K562 (cell line): ENCODE data around the gene ISY1. TPM values are rescaled to one million over a fixed set of nuclear protein-coding genes. Genes with fewer than 3 reads are reported as not detected.

Experiments used
- ATAC-seq: fragments of 200-7000 bp; cut with Tn5 transposase; 3 replicates; pipeline ENCODE4 v1.9.1; 2020; ENCODE audit warnings: moderate library complexity
- BruUV-seq: library from RNA; stranded (reverse); fragments of 400-500 nt; replicated peaks from 2 replicates; lab custom pipeline; 2021; lab: Mats Ljungman, UMichigan
- CTCF ChIA-PET: fragments of 300-600 bp; formaldehyde crosslinking; extraction: SDS; loops from one replicate; lab custom pipeline; 2021; ENCODE audit warnings: low intra/inter-chr PET ratio; lab: Yijun Ruan, JAX
- POLR2A ChIA-PET: fragments of 300-600, 350-650 bp; sonication (Branson Sonifier 250); formaldehyde crosslinking; extraction: SDS; loops from one replicate; lab custom pipeline; 2021; ENCODE audit warnings: antibody characterized with exemption, inconsistent platforms; lab: Yijun Ruan, JAX
- DNase-seq, 4 experiments: peaks; one replicate each; pipeline versions ENCODE4 v3.0.0 to v3.0.0-alpha.2; 2011 to 2018; ENCODE audit warnings: low spot score in 3 of 4, mixed read lengths in 3 of 4; ENCODE audit errors: extremely low read depth in 1 of 4
- FAIRE-seq: peaks from 2 replicates; lab custom pipeline; 2011; peaks lifted over from hg19 to GRCh38; lab: Jason Lieb, UNC
- H2AFZ ChIP-seq: 2 replicates; pipeline ENCODE4 v1.6.0; 2011; ENCODE audit warnings: low read depth, low read length, control low read depth, inconsistent platforms
- H3K27ac ChIP-seq: fragments of 200-600 bp; 3 replicates; pipeline ENCODE4 v1.8.0; 2011; ENCODE audit warnings: low read depth, mild to moderate bottlenecking, control low read depth, inconsistent platforms, low read length, moderate library complexity, mixed read lengths; ENCODE audit errors: extremely low read depth
- H3K27me3 ChIP-seq, 2 experiments: fragments of 300-600 bp in 1 of 2; 2 replicates in 1 of 2; 3 replicates in 1 of 2; pipeline versions ENCODE4 v1.6.0 to v1.8.0; 2011; ENCODE audit warnings: inconsistent platforms in 2 of 2, low read length in 2 of 2, mild to moderate bottlenecking in 1 of 2, mixed read lengths in 1 of 2, moderate library complexity in 1 of 2; ENCODE audit not compliant: control insufficient read depth in 2 of 2, insufficient read depth in 2 of 2
- H3K36me3 ChIP-seq: fragments of 300-600 bp; 3 replicates; pipeline ENCODE4 v1.8.0; 2011; ENCODE audit warnings: mild to moderate bottlenecking, low read length, inconsistent platforms; ENCODE audit not compliant: control insufficient read depth, insufficient read depth
- H3K4me1 ChIP-seq, 2 experiments: fragments of 200-600 bp in 1 of 2; replicated peaks in 1 of 2; 2 replicates in 1 of 2; 3 replicates in 1 of 2; pipeline versions ENCODE4 v1.5.1 to v1.8.0; 2011; ENCODE audit warnings: inconsistent platforms in 2 of 2, low read length in 2 of 2, mild to moderate bottlenecking in 1 of 2, mixed read lengths in 1 of 2, moderate library complexity in 1 of 2; ENCODE audit not compliant: control insufficient read depth in 2 of 2, insufficient read depth in 2 of 2
- H3K4me2 ChIP-seq: 2 replicates; pipeline ENCODE4 v1.6.1; 2011; ENCODE audit warnings: low read length, control low read depth, inconsistent platforms, mixed read lengths; ENCODE audit not compliant: insufficient read depth
- H3K4me3 ChIP-seq: fragments of 200-600 bp; sonication (generic), shearing (Covaris generic); 2 replicates; pipeline ENCODE4 v1.5.1; 2016; ENCODE audit warnings: control low read depth, inconsistent platforms
- H3K79me2 ChIP-seq: fragments of 200-600 bp; 3 replicates; pipeline ENCODE4 v1.8.0; 2011; ENCODE audit warnings: low read length, inconsistent platforms; ENCODE audit not compliant: control insufficient read depth, insufficient read depth
- H3K9ac ChIP-seq, 2 experiments: 2 replicates each; pipeline versions ENCODE4 v1.6.0 to v1.6.1; 2011; ENCODE audit warnings: low read depth in 2 of 2, low read length in 2 of 2, control low read depth in 1 of 2, inconsistent platforms in 1 of 2, mild to moderate bottlenecking in 1 of 2, mixed read lengths in 1 of 2; ENCODE audit not compliant: insufficient read depth in 1 of 2
- H3K9me1 ChIP-seq: one replicate; pipeline ENCODE4 v1.6.0; 2011; ENCODE audit warnings: inconsistent platforms, mild to moderate bottlenecking, low read length, moderate library complexity; ENCODE audit not compliant: control insufficient read depth, insufficient read depth
- H3K9me3 ChIP-seq: replicated peaks from 2 replicates; pipeline ENCODE4 v1.5.1; 2011; ENCODE audit warnings: low read depth, low read length, inconsistent platforms; ENCODE audit not compliant: control insufficient read depth, insufficient read depth
- H4K20me1 ChIP-seq: replicated peaks from 2 replicates; pipeline ENCODE4 v1.6.1; 2011; ENCODE audit warnings: low read length, inconsistent platforms, mixed read lengths; ENCODE audit not compliant: control insufficient read depth, insufficient read depth
- CBFA2T3 ChIP-seq: fragments of 450-650 bp; IDR thresholded peaks from 2 replicates; pipeline ENCODE4 v1.6.1; 2017
- DPF2 ChIP-seq: fragments of 450-650 bp; IDR thresholded peaks from 2 replicates; pipeline ENCODE4 v1.6.1; 2016
- FOXP1 ChIP-seq: sonication (generic); formaldehyde crosslinking; IDR thresholded peaks from 2 replicates; pipeline ENCODE4 v1.8.0; 2022; ENCODE audit warnings: mild to moderate bottlenecking, missing genetic modification reagents
- GABPA ChIP-seq: fragments of 200-800 bp; sonication (Bioruptor generic); conservative IDR thresholded peaks from 2 replicates; pipeline ENCODE4 v1.6.1; 2016; ENCODE audit warnings: low read depth, missing genetic modification characterization, missing compliant biosample characterization
- RCOR1 ChIP-seq, 2 experiments: IDR thresholded peaks; 2 replicates each; pipeline ENCODE4 v1.6.1; 2012; ENCODE audit warnings: low read depth in 2 of 2, low read length in 2 of 2, borderline replicate concordance in 1 of 2, improper control_type of control experiment in 1 of 2
- TCF3 ChIP-seq: sonication (generic); formaldehyde crosslinking; IDR thresholded peaks from 2 replicates; pipeline ENCODE4 v1.4.0; 2020; ENCODE audit warnings: mild to moderate bottlenecking, missing genetic modification reagents
- ZSCAN29 ChIP-seq: fragments of 450-650 bp; IDR thresholded peaks from 2 replicates; pipeline ENCODE4 v1.6.1; 2017
- WGBS: fragments of 100-300 bp; shearing (Covaris generic); methylation state at CpG from one replicate; pipeline ENCODE4 v1.1.6; 2016; ENCODE audit warnings: low coverage, mixed read lengths; ENCODE audit not compliant: insufficient coverage; ENCODE audit errors: missing lambda C conversion rate; 5-methylcytosine and 5-hydroxymethylcytosine counted together
- in situ Hi-C: fragments of 300-500 bp; cut with MboI; formaldehyde crosslinking; loops from 4 replicates; pipeline ENCODE4 v1.15.0; 2018; ENCODE audit warnings: inconsistent platforms, mixed read lengths
- intact Hi-C: fragments of 100-400 bp; cut with micrococcal nuclease; formaldehyde crosslinking; loops from 2 replicates; pipeline ENCODE4 v1.14.2; 2022
- polyA plus RNA-seq, 8 experiments: library from polyadenylated mRNA; depleted of rRNA in 4 of 8; stranded (reverse) in 5 of 8; unstranded in 3 of 8; fragments of >200 nt; fragmentation: Nextera tagmentation in 2 of 8; fragmentation: Illumina TruSeq in 1 of 8; extraction: Ambion mirVana in 2 of 8; extraction: Trizol in 1 of 8; gene quantifications; 2 replicates each; pipeline versions ENCODE4 v1.2.1 to v1.2.3, GENCODE V29; 2011 to 2014; ENCODE audit warnings: inconsistent platforms in 1 of 8, missing spikeins in 1 of 8
- total RNA-seq, 7 experiments: library from RNA; depleted of rRNA in 6 of 7; stranded (reverse); fragments of >200 nt in 6 of 7; fragmentation: Illumina TruSeq in 2 of 7; extraction: Trizol in 2 of 7; gene quantifications; 2 replicates each; pipeline versions ENCODE4 v1.2.1 to v1.2.3, GENCODE V29; 2011 to 2021; ENCODE audit warnings: low replicate concordance in 1 of 7

ISY1 gene
- total and polyA plus RNA-seq, 9 of the 15 experiments (the other 6 are each of a cell fraction or from before 2014, with no cell fraction given) = 23.5 to 50.0 (median 32.9) TPM

DNA sequence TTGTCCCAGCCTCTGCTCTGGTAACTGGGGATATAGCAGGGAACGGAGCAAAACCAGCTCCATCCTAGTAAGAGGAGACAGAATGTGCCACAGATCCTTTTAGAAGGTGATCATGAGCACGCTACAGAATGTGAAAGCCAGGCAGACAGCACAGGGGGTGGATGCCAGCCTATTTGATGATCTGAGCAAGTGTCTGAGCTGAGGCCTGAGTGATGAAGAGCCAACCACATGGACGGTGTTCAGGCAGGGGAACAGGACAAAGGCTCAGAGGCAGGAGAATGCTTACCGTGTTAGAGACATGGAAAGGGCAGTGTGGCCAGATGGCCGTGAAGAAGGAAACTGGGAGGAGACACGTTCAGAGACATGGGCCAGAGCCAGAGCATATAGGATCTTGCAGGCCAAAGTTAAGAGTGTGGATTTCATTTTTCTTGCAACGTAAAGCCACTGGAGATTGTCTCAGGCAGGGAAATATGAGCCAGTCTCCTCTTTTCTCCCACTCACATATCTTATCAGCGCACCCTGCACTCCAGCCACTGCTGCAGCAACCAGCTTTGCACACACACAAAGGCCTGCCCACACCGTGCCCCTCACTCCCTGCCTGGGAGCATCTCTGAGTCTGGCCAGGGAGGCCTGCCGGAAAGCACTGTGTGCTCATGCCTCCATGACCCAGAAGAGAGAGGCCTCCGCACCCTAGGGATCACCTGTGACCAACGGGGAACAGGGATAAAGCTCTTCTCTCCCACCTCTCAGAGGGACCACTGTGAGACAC lies 59.3 kb downstream of the ISY1 start:
- Histone ChIP-seq H3K4me2 (peak overlapping the region; percentile 25; the same call in 1 of the 2 replicates), H3K27me3 (no peaks in the 10 kb centered on the region), H3K4me3 (no peak overlapping the region), H3K9me1 (no peaks in the 10 kb centered on the region), H3K27ac (no peak overlapping the region; the same call in 2 of the 3 replicates), H3K9me3 (no peaks in the 10 kb centered on the region), H4K20me1 (0 out of 2 replicates have a peak, but pooled peaks cover 3% of the 10 kb centered on the region), H3K36me3 (no peaks in the 10 kb centered on the region), H3K9ac (peak overlapping the region in 1 of 2 experiments; percentile 37; a peak in 1 of 4 replicates), H3K79me2 (no peaks in the 10 kb centered on the region), H3K4me1 (peaks cover 9 to 19% of the 10 kb centered on the region in 2 experiments; a peak in 4 of 5 replicates), H2AFZ (peak overlapping the region; percentile 22; the same call in 1 of the 2 replicates)
- ATAC-seq (peak; percentile 53), DNase-seq (no peak), FAIRE-seq (peak; percentile 52)
- no TSS peak for BruUV-seq
- 42% methylated on average over 12 of the region's 12 CpGs for WGBS
- no peak for TF ChIP-seq ZSCAN29
- TF ChIP-seq TCF3 (CRISPR knock-in tag) = peak; percentile 46; the same call in 1 of the 2 replicates
- TF ChIP-seq DPF2 = 0 out of 2 replicates have a peak, but pooled peaks have one; percentile 16
- TF ChIP-seq RCOR1 (IDR thresholded peaks at IDR 0.05; ENCODE audit: borderline replicate concordance in 1 of 2, low read depth in 2 of 2, low read length in 2 of 2) = no peak
- TF ChIP-seq FOXP1 = no peak
- TF ChIP-seq CBFA2T3 = 0 out of 2 replicates have a peak, but pooled peaks have one; percentile 41
- TF ChIP-seq GABPA = no peak
- ChIA-PET CTCF (no interaction called here), POLR2A (interaction anchor here (0.6 to 1.3 kb wide), 5 partner anchors 15 to 48 kb away, joined by 3 to 4 read pairs (median 3); no protein-coding TSS in a partner anchor)
- in situ Hi-C loops (no loop called here), intact Hi-C loops (no loop called here)
